HUES64 (cell line): ENCODE measurements around the gene LSMEM2.

ENCODE experiments used
- H3K27ac ChIP-seq: 2 replicates; pipeline ENCODE4 v1.7.0; 2013; ENCODE audit warnings: low read depth, low read length, inconsistent platforms
- H3K27me3 ChIP-seq: 2 replicates; pipeline ENCODE4 v1.6.1; 2013; ENCODE audit warnings: mild to moderate bottlenecking, low read length; ENCODE audit not compliant: insufficient read depth
- H3K36me3 ChIP-seq: 2 replicates; pipeline ENCODE4 v1.6.1; 2013; ENCODE audit warnings: mild to moderate bottlenecking, low read length; ENCODE audit not compliant: insufficient read depth
- H3K4me1 ChIP-seq: 2 replicates; pipeline ENCODE4 v1.6.1; 2013; ENCODE audit warnings: mild to moderate bottlenecking, low read length, moderate library complexity; ENCODE audit not compliant: insufficient read depth
- H3K4me3 ChIP-seq: 2 replicates; pipeline ENCODE4 v1.5.1; 2013; ENCODE audit warnings: mild to moderate bottlenecking, low read length, moderate library complexity
- H3K9ac ChIP-seq: 2 replicates; pipeline ENCODE4 v1.6.1; 2013; ENCODE audit warnings: mild to moderate bottlenecking, low read depth, low read length
- H3K9me3 ChIP-seq: 2 replicates; pipeline ENCODE4 v1.6.1; 2013; ENCODE audit warnings: low read depth, low read length; ENCODE audit not compliant: insufficient read depth
- WGBS: fragments of 150-250, 120-280 bp; methylation state at CpG from one replicate; pipeline ENCODE4 v1.1.7; 2013; ENCODE audit warnings: missing lambda C conversion rate; 5-methylcytosine and 5-hydroxymethylcytosine counted together

Gene LSMEM2

GRCh38 chr3:50245831-50246516 lies 32.9 kb upstream of the LSMEM2 start:
- 4% methylated on average over 24 of the region's 25 CpGs for WGBS
- H3K36me3 ChIP-seq: peaks cover 16% of the 10 kb centered on the region
- peak overlapping the region; percentile 54 for H3K9ac ChIP-seq
- H3K4me1 ChIP-seq: peaks cover 36% of the 10 kb centered on the region
- H3K9me3 ChIP-seq: no peaks in the 10 kb centered on the region
- H3K27me3 ChIP-seq: no peaks in the 10 kb centered on the region
- peak overlapping the region; percentile 31 for H3K4me3 ChIP-seq
- peak overlapping the region; percentile 93 for H3K27ac ChIP-seq

- Histone ChIP-seq H3K4me1 (peaks cover 32% of the 10 kb centered on the region), H3K9ac (peak overlapping the region; percentile 46), H3K4me3 (no peak overlapping the region), H3K36me3 (peaks cover 16% of the 10 kb centered on the region), H3K27me3 (no peaks in the 10 kb centered on the region), H3K27ac (peak overlapping the region; percentile 93), H3K9me3 (no peaks in the 10 kb centered on the region)
- 37% methylated on average over 10 of the region's 10 CpGs for WGBS
Observed at GRCh38 chr3:50246517-50246954, 32.4 kb upstream of the LSMEM2 start.

- WGBS: 86% methylated on average over 3 of the region's 3 CpGs
- H3K9ac ChIP-seq: no peak overlapping the region
Observed at GRCh38 chr3:50248387-50248786, 30.5 kb upstream of the LSMEM2 start.

GRCh38 chr3:50249457-50249856 lies 29.4 kb upstream of the LSMEM2 start:
- no peaks in the 10 kb centered on the region for H3K27me3 ChIP-seq
- H3K4me3 ChIP-seq: no peak overlapping the region
- H3K4me1 ChIP-seq: peaks cover 16% of the 10 kb centered on the region
- no peak overlapping the region for H3K9ac ChIP-seq
- H3K36me3 ChIP-seq: peaks cover 42% of the 10 kb centered on the region
- 97% methylated on average over 5 of the region's 5 CpGs for WGBS
- H3K9me3 ChIP-seq: no peaks in the 10 kb centered on the region
- H3K27ac ChIP-seq: no peak overlapping the region

More at GRCh38 chr3:50248387-50248786, 30.5 kb upstream of the LSMEM2 start:
- peaks cover 16% of the 10 kb centered on the region for H3K4me1 ChIP-seq
- no peak overlapping the region for H3K27ac ChIP-seq
- no peaks in the 10 kb centered on the region for H3K9me3 ChIP-seq
- H3K4me3 ChIP-seq: no peak overlapping the region
- no peaks in the 10 kb centered on the region for H3K27me3 ChIP-seq
- H3K36me3 ChIP-seq: peaks cover 34% of the 10 kb centered on the region

GRCh38 chr3:50250514-50250913 lies 28.4 kb upstream of the LSMEM2 start:
- peaks cover 14% of the 10 kb centered on the region for H3K4me1 ChIP-seq
- no peak overlapping the region for H3K27ac ChIP-seq
- H3K4me3 ChIP-seq: no peak overlapping the region
- H3K36me3 ChIP-seq: peaks cover 52% of the 10 kb centered on the region
- no peak overlapping the region for H3K9ac ChIP-seq
- 92% methylated on average over 4 of the region's 4 CpGs for WGBS
- H3K9me3 ChIP-seq: no peaks in the 10 kb centered on the region
- no peaks in the 10 kb centered on the region for H3K27me3 ChIP-seq

- H3K4me1 ChIP-seq: peaks cover 10% of the 10 kb centered on the region
- no peaks in the 10 kb centered on the region for H3K9me3 ChIP-seq
- no peak overlapping the region for H3K27ac ChIP-seq
- WGBS: 95% methylated on average over 8 of the region's 8 CpGs
- H3K9ac ChIP-seq: no peak overlapping the region
- no peaks in the 10 kb centered on the region for H3K27me3 ChIP-seq
- H3K4me3 ChIP-seq: no peak overlapping the region
- peaks cover 55% of the 10 kb centered on the region for H3K36me3 ChIP-seq
Observed at GRCh38 chr3:50251220-50251619, 27.7 kb upstream of the LSMEM2 start.

- no peak overlapping the region for H3K4me3 ChIP-seq
- no peaks in the 10 kb centered on the region for H3K9me3 ChIP-seq
- H3K4me1 ChIP-seq: no peaks in the 10 kb centered on the region; the same call in 1 of the 2 replicates
- no peak overlapping the region for H3K27ac ChIP-seq
- no peak overlapping the region for H3K9ac ChIP-seq
- 85% methylated on average over 8 of the region's 8 CpGs for WGBS
- peaks cover 67% of the 10 kb centered on the region for H3K36me3 ChIP-seq
- no peaks in the 10 kb centered on the region for H3K27me3 ChIP-seq
Observed at GRCh38 chr3:50254577-50255250, 24.2 kb upstream of the LSMEM2 start.

- H3K4me1 ChIP-seq: no peaks in the 10 kb centered on the region; the same call in 1 of the 2 replicates
- H3K27ac ChIP-seq: no peak overlapping the region
- no peaks in the 10 kb centered on the region for H3K27me3 ChIP-seq
- no peaks in the 10 kb centered on the region for H3K9me3 ChIP-seq
- no peak overlapping the region for H3K4me3 ChIP-seq
- H3K36me3 ChIP-seq: peaks cover 62% of the 10 kb centered on the region
- WGBS: 97% methylated on average over 9 of the region's 9 CpGs
- no peak overlapping the region for H3K9ac ChIP-seq
Observed at GRCh38 chr3:50255251-50255615, 23.7 kb upstream of the LSMEM2 start.

- H3K9me3 ChIP-seq: no peaks in the 10 kb centered on the region
- peaks cover 56% of the 10 kb centered on the region for H3K36me3 ChIP-seq
- no peaks in the 10 kb centered on the region for H3K27me3 ChIP-seq
- no peak overlapping the region for H3K27ac ChIP-seq
- WGBS: 90% methylated on average over 20 of the region's 20 CpGs
- H3K4me1 ChIP-seq: peaks cover 11% of the 10 kb centered on the region
- H3K4me3 ChIP-seq: no peak overlapping the region
- H3K9ac ChIP-seq: no peak overlapping the region
Observed at GRCh38 chr3:50256978-50257890, 21.7 kb upstream of the LSMEM2 start.

- Histone ChIP-seq H3K27ac (no peak overlapping the region), H3K36me3 (peaks cover 47% of the 10 kb centered on the region)
Observed at GRCh38 chr3:50258029-50258680, 20.7 kb upstream of the LSMEM2 start.

More at GRCh38 chr3:50258029-50258680, 20.7 kb upstream of the LSMEM2 start:
- 90% methylated on average over 15 of the region's 17 CpGs for WGBS
- H3K27me3 ChIP-seq: no peaks in the 10 kb centered on the region
- H3K4me3 ChIP-seq: no peak overlapping the region
- H3K9ac ChIP-seq: no peak overlapping the region
- H3K4me1 ChIP-seq: peaks cover 11% of the 10 kb centered on the region
- H3K9me3 ChIP-seq: no peaks in the 10 kb centered on the region
